ENCODE results near the gene PBOV1.
"Not testable (repeated sequence)": the region's sequence is repeated elsewhere in the genome, so short reads cannot be mapped to it uniquely, and the experiment has no call there.

The PBOV1 gene

DNA sequence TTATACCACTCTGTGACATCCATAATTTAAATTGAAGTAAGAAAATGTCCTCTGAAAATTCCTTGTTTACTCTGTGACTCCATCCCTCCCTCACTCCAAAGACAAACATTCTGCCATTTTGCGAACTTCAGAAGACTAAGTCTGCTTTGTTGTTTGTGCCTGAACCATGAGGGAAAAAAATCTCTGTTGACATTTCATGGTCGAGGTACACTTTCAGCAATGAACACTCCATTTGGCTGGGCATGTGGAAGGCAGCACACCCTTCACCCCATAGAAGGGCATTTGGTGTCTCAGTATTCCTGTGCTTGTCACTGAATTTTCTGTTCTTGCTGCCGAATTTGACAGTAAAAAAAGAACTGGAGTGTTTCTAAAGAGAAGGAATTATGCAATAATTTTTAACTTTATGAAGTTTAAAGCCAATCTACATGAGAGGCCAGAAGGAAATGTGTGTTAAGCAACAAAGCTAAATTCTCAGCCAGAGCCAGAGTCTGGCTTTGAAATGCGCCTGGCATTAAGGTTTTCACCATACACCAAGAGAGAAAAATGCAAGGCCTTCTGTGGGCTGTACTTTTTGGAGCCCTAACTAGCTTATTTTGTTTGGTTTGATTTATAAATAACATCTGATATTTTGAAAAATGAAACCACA, 4.7 kb upstream of the PBOV1 start:
- peak overlapping the region; percentile 30; the same call in 1 of the 2 replicates for H3K27ac ChIP-seq
- no peak for TF ChIP-seq ZFX (IDR thresholded peaks at IDR 0.05)
- TF ChIP-seq, protein P1, sequence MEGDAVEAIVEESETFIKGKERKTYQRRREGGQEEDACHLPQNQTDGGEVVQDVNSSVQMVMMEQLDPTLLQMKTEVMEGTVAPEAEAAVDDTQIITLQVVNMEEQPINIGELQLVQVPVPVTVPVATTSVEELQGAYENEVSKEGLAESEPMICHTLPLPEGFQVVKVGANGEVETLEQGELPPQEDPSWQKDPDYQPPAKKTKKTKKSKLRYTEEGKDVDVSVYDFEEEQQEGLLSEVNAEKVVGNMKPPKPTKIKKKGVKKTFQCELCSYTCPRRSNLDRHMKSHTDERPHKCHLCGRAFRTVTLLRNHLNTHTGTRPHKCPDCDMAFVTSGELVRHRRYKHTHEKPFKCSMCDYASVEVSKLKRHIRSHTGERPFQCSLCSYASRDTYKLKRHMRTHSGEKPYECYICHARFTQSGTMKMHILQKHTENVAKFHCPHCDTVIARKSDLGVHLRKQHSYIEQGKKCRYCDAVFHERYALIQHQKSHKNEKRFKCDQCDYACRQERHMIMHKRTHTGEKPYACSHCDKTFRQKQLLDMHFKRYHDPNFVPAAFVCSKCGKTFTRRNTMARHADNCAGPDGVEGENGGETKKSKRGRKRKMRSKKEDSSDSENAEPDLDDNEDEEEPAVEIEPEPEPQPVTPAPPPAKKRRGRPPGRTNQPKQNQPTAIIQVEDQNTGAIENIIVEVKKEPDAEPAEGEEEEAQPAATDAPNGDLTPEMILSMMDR (conservative IDR thresholded peaks at IDR 0.05): no peak

DNA sequence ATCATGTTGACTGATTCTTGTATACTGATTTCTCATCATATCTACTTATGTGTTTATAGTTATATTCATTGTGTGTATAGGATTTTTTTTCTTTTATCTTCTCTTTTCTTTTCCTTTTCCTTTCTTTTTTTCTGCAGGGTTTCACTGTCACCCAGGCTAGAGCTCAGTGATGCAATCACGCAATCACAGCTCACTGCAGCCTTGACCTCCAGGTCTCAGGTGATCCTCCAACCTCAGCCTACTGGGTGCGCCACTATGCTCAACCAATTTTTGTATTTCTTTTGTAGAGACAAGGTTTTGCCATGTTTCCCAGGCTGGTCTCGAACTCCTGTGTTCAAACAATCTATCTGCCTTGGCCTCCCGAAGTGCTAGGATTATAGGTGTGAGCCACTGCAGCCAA, 1.6 kb upstream of the PBOV1 start:
- no peak overlapping the region for H3K27ac ChIP-seq
- TF ChIP-seq, protein P1 (conservative IDR thresholded peaks at IDR 0.05): no peak
- no peak for TF ChIP-seq ZFX (IDR thresholded peaks at IDR 0.05)

DNA sequence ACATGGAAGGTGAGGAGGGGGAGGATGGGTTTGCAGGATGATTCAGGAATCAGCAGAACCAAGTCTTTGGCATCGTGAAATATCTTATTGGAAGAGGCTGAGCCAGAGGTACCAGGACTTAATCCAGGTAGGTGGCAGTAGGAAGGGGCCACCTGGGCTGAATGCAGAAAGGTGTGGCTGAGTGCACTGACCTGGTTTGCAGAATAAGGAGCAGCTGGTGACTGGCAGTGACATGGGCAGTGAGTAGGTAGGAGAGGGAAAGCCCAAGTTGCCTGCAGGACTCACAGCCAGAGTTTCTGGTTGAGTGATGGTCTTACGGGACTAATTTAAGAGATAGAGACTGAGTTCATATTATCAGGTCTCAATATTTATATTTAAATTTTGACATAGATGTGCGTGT, 1.1 kb upstream of the PBOV1 start:
- TF ChIP-seq, protein P1 (conservative IDR thresholded peaks at IDR 0.05): no peak
- TF ChIP-seq ZFX (IDR thresholded peaks at IDR 0.05): no peak
- H3K27ac ChIP-seq: no peak overlapping the region

DNA sequence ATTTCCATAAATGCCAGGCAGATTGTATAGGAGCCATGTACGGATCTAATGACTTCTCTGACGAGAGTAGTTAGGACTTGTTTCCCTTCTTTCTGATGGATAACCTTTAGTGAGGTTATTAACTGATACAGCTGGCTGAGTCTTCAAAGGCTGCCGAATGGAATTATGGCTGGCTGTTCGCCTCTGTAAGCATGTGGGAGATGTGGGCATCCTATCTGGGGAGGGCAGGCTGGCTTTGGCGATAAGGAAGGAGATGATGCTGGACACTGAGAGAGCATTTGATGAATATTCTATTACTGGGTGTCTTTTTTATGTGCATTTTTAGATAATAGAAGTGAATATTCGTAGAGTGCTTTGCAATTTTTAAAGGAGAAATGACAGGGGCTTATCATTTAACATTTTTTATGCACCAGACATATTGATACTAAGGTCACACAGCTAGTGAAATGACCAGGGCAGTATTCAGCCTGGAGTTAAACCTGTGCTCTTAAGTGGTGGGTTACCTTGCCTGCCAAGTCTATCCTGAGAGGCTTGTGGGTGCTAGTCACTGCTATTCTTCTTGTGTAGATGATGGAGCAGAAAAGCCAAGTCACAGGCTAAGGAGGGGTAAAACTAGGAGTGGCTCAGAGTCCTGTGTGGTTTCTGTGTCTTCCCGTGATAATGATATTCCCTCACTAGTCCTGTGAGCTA, 3.1 kb downstream of the PBOV1 start:
- no peak overlapping the region for H3K27ac ChIP-seq
- no peak for TF ChIP-seq ZFX (IDR thresholded peaks at IDR 0.05)
- TF ChIP-seq, protein P1 (conservative IDR thresholded peaks at IDR 0.05): no peak

DNA sequence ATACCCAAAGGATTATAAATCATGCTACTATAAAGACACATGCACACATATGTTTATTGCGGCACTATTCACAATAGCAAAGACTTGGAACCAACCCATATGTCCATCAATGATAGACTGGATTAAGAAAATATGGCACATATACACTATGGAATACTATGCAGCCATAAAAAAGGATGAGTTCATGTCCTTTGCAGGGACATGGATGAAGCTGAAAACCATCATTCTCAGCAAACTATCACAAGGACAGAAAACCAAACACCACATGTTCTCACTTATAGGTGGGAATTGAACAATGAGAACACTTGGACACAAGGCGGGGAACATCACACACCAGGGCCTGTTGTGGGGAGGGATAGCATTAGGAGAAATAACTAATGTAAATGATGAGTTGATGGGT, 5.8 kb downstream of the PBOV1 start:
- H3K27ac ChIP-seq: not testable (repeated sequence)

DNA sequence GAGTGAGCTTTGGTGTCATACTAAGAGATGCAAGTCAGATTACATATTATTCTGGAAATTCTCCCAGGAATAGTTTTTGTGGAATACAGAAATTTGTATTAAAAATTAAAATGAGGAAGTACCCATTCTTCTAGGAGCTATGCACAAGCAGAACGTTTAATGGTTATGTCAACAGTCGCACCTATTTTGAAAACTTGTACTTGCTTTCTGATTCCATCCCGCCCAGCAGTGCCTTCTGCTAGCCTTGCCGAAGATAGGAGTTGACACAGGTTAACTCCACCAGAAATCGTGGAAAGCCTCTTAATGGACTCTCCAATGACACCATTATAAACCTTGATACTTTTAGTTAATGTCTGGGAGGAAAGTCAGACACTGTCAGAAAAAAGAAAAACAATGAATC, 6.7 kb downstream of the PBOV1 start:
- TF ChIP-seq, protein P1 (conservative IDR thresholded peaks at IDR 0.05): no peak
- TF ChIP-seq ZFX (IDR thresholded peaks at IDR 0.05): no peak
- no peak overlapping the region for H3K27ac ChIP-seq

DNA sequence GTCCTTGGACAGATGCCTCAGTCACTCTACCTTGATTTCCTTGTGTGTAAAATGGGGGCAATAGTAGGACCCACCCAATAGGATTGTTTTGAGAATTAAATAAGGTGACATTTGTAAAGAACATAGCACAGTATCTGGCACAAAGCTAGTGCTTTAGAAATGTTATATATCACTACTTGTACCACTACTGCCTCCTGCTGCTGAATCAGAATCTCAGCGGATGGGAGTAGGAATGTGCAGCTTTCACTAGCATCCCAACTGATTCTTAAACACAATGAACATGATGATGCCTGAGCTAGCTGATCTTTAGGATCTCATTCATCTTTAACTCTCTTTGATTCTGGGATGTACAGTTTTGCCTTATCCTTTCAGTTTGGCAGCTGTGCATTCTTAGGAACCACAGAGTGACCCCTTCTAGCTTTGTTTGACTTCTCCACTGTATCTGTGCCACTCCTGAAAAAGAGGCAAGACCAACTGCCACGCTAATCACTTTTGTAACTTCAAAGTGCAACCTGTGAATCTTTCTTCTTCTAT, 7.2 kb downstream of the PBOV1 start:
- TF ChIP-seq, protein P1 (conservative IDR thresholded peaks at IDR 0.05): 0 out of 2 replicates have a peak, but pooled peaks have one; percentile 2
- TF ChIP-seq ZFX (IDR thresholded peaks at IDR 0.05): no peak
- no peak overlapping the region for H3K27ac ChIP-seq

Data from C4-2B (cell line).